PFSK-1 (cell line): ENCODE data around the gene SH3BGR.

Source experiments
- FOXP2 ChIP-seq: optimal IDR thresholded peaks from 2 replicates; pipeline ENCODE3; 2011; ENCODE audit warnings: borderline replicate concordance, control low read depth, inconsistent platforms; ENCODE audit not compliant: insufficient read depth; ENCODE audit errors: extremely low read length, extremely low read depth
- POLR2AphosphoS5 ChIP-seq: IDR thresholded peaks from 2 replicates; pipeline ENCODE4 v1.6.1; 2012; ENCODE audit warnings: low read depth, mild to moderate bottlenecking, control low read depth, low read length, moderate library complexity
- REST ChIP-seq, 2 experiments: IDR thresholded peaks; 2 replicates each; pipeline versions ENCODE4 v1.6.1 to v1.8.0; 2011 to 2012; ENCODE audit warnings: low read depth in 2 of 2, low read length in 2 of 2, control low read depth in 1 of 2, inconsistent platforms in 1 of 2, mild to moderate bottlenecking in 1 of 2, moderate library complexity in 1 of 2; ENCODE audit not compliant: insufficient read depth in 1 of 2
- SIN3A ChIP-seq: IDR thresholded peaks from 2 replicates; pipeline ENCODE4 v1.6.1; 2012; ENCODE audit warnings: mild to moderate bottlenecking, low read length, moderate library complexity, borderline replicate concordance; ENCODE audit not compliant: insufficient read depth
- TAF1 ChIP-seq: IDR thresholded peaks from 2 replicates; pipeline ENCODE4 v1.6.1; 2012; ENCODE audit warnings: low read length, control low read depth, borderline replicate concordance; ENCODE audit not compliant: insufficient read depth

The SH3BGR gene

GRCh38 chr21:39441502-39442475, 10.0 kb upstream of the SH3BGR start:
- no peak for TF ChIP-seq FOXP2

- TF ChIP-seq SIN3A: no peak
- TF ChIP-seq POLR2AphosphoS5: no peak
- no peak for TF ChIP-seq REST (IDR thresholded peaks at IDR 0.05; ENCODE audit: insufficient read depth in 1 of 2, low read depth in 2 of 2, low read length in 2 of 2)
- TF ChIP-seq FOXP2: no peak
- no peak for TF ChIP-seq TAF1
Observed at GRCh38 chr21:39444421-39445180, 7.2 kb upstream of the SH3BGR start.

- TF ChIP-seq REST (IDR thresholded peaks at IDR 0.05; ENCODE audit: insufficient read depth in 1 of 2, low read depth in 2 of 2, low read length in 2 of 2) (no peak), POLR2AphosphoS5 (peak; percentile 78), TAF1 (no peak), FOXP2 (peak; percentile 58), SIN3A (peak; percentile 78; the same call in 1 of the 2 replicates)
Observed at GRCh38 chr21:39445321-39446269, 6.2 kb upstream of the SH3BGR start, which contains the start of gene LCA5L. Gene LCA5L, minus strand, starts transcription at chr21:39445778. Its CDS starts 17,285 bp downstream, at chr21:39428493.

GRCh38 chr21:39447264-39447663, 4.5 kb upstream of the SH3BGR start:
- TF ChIP-seq SIN3A: no peak
- TF ChIP-seq FOXP2: no peak
- no peak for TF ChIP-seq POLR2AphosphoS5
- TF ChIP-seq REST (IDR thresholded peaks at IDR 0.05; ENCODE audit: insufficient read depth in 1 of 2, low read depth in 2 of 2, low read length in 2 of 2): no peak
- no peak for TF ChIP-seq TAF1
